Epidermal melanocyte (primary cell): Measurements from ENCODE around the gene AMT.
"Not testable (repeated sequence)": the region's sequence is repeated elsewhere in the genome, so short reads cannot be mapped to it uniquely, and the experiment has no call there.

Experiments
- DNase-seq: peaks from one replicate; pipeline ENCODE4 v3.0.0; 2011; ENCODE audit warnings: low spot score; ENCODE audit not compliant: insufficient read length

Gene AMT

GRCh38 chr3:49424816-49425215 lies 2.5 kb upstream of the AMT start:
- no peak for DNase-seq

GRCh38 chr3:49421890-49422378 lies 339 bp downstream of the AMT start:
- DNase-seq: no peak

- no peak for DNase-seq
Measured at GRCh38 chr3:49417516-49418120, 4.7 kb downstream of the AMT start.

GRCh38 chr3:49416867-49417266 lies 5.4 kb downstream of the AMT start:
- DNase-seq: no peak

- no peak for DNase-seq
Measured at GRCh38 chr3:49415931-49416601, 6.2 kb downstream of the AMT start.

GRCh38 chr3:49414753-49415152 lies 7.5 kb downstream of the AMT start:
- no peak for DNase-seq

- no peak for DNase-seq
Measured at GRCh38 chr3:49413338-49413734, 8.9 kb downstream of the AMT start.

- DNase-seq: no peak
Measured at GRCh38 chr3:49412632-49413337, 9.5 kb downstream of the AMT start.

- DNase-seq: peak; percentile 99
Measured at GRCh38 chr3:49411968-49412631, 10.2 kb downstream of the AMT start, which contains the start of the genes RHOA and TCTA. Gene RHOA, minus strand, starts transcription at chr3:49411976. Its CDS starts 36,387 bp downstream, at chr3:49375589. Gene TCTA, plus strand, starts transcription at chr3:49412423. Its CDS starts 4 bp downstream, at chr3:49412427.

- DNase-seq: no peak
Measured at GRCh38 chr3:49411535-49411967, 10.7 kb downstream of the AMT start.

GRCh38 chr3:49410846-49411534 lies 11.3 kb downstream of the AMT start:
- no peak for DNase-seq

GRCh38 chr3:49410066-49410845 lies 12.0 kb downstream of the AMT start:
- no peak for DNase-seq

GRCh38 chr3:49406571-49407565 lies 15.4 kb downstream of the AMT start:
- no peak for DNase-seq

- not testable (repeated sequence) for DNase-seq
Measured at GRCh38 chr3:49405570-49405969, 16.7 kb downstream of the AMT start.

- DNase-seq: no peak
Measured at GRCh38 chr3:49403891-49404290, 18.4 kb downstream of the AMT start.

GRCh38 chr3:49401766-49402165 lies 20.5 kb downstream of the AMT start:
- DNase-seq: no peak

- no peak for DNase-seq
Measured at GRCh38 chr3:49399461-49399860, 22.8 kb downstream of the AMT start.

GRCh38 chr3:49397470-49397869 lies 24.8 kb downstream of the AMT start:
- no peak for DNase-seq

GRCh38 chr3:49391310-49391709 lies 31.0 kb downstream of the AMT start:
- DNase-seq: not testable (repeated sequence)
